Lung microvascular endothelial cell (primary cell): ENCODE data around the gene TMED10. TPM values are rescaled to one million over a fixed set of nuclear protein-coding genes. Genes with fewer than 3 reads are reported as not detected.
A peak's percentile ranks its signal among the peaks of the same experiment; 100 is the strongest.

Source experiments
- DNase-seq, 2 donors: peaks; one replicate each; pipeline versions ENCODE4 v3.0.0 to v3.0.0-alpha.2; 2010; ENCODE audit warnings: low read depth in 2 of 2
- total RNA-seq: library from RNA; depleted of rRNA; stranded (reverse); fragments of >200 nt; gene quantifications from 2 replicates; pipeline ENCODE4 v1.2.1, GENCODE V29; 2014

Gene TMED10
- total RNA-seq, 1 donor from 2014 or later = 192 TPM

GRCh38 chr14:75127903-75128595, 48.4 kb downstream of the TMED10 start:
- peak; percentile 59 to 82 for DNase-seq

GRCh38 chr14:75127474-75127820, 49.0 kb downstream of the TMED10 start:
- DNase-seq = peak in 1 of 2 donors; percentile 23

- peak; percentile 79 to 83 for DNase-seq
These were observed 49.5 kb downstream of the TMED10 start, which contains the start of gene NEK9 for GRCh38 chr14:75126679-75127473. Gene NEK9 (minus strand): TSS chr14:75127048. CDS start chr14:75126921, 127 bp downstream.

- DNase-seq = peak in 1 of 2 donors; percentile 27
These were observed 50.3 kb downstream of the TMED10 start for GRCh38 chr14:75126121-75126544.

GRCh38 chr14:75125617-75126016, 50.8 kb downstream of the TMED10 start:
- peak; percentile 26 to 77 for DNase-seq

GRCh38 chr14:75123991-75124390, 52.4 kb downstream of the TMED10 start:
- peak; percentile 67 to 97 for DNase-seq

GRCh38 chr14:75121552-75121951, 54.9 kb downstream of the TMED10 start:
- DNase-seq = no peak

- no peak for DNase-seq
These were observed 55.7 kb downstream of the TMED10 start for GRCh38 chr14:75120541-75121291.

- peak in 1 of 2 donors; percentile 10 for DNase-seq
These were observed 57.4 kb downstream of the TMED10 start for GRCh38 chr14:75119056-75119455.

- DNase-seq = no peak
These were observed 62.4 kb downstream of the TMED10 start for GRCh38 chr14:75113932-75114539.

GRCh38 chr14:75109877-75110276, 66.5 kb downstream of the TMED10 start:
- no peak for DNase-seq

GRCh38 chr14:75107186-75107585, 69.2 kb downstream of the TMED10 start:
- no peak for DNase-seq

GRCh38 chr14:75101491-75101890, 74.9 kb downstream of the TMED10 start:
- DNase-seq = no peak

- no peak for DNase-seq
These were observed 77.7 kb downstream of the TMED10 start for GRCh38 chr14:75098682-75099081.

- no peak for DNase-seq
These were observed 78.2 kb downstream of the TMED10 start for GRCh38 chr14:75098212-75098611.

- no peak for DNase-seq
These were observed 79.5 kb downstream of the TMED10 start for GRCh38 chr14:75096959-75097358.

GRCh38 chr14:75095690-75096089, 80.7 kb downstream of the TMED10 start:
- DNase-seq = no peak

GRCh38 chr14:75094896-75095295, 81.5 kb downstream of the TMED10 start:
- no peak for DNase-seq

- no peak for DNase-seq
These were observed 83.7 kb downstream of the TMED10 start for GRCh38 chr14:75092698-75093097.

- no peak for DNase-seq
These were observed 85.2 kb downstream of the TMED10 start for GRCh38 chr14:75091251-75091650.

GRCh38 chr14:75090353-75090752, 86.1 kb downstream of the TMED10 start:
- peak in 1 of 2 donors; percentile 40 for DNase-seq
